Upper lobe of left lung (tissue), 6 donors: ENCODE measurements around the gene MMP24. TPM values are rescaled to one million over a fixed set of nuclear protein-coding genes. Genes with fewer than 3 reads are reported as not detected.

Experiments used
- ATAC-seq, 2 donors: fragments of 200-7000 bp; cut with Tn5 transposase; one replicate each; pipeline ENCODE4 v1.9.1; 2022; ENCODE audit warnings: mild to moderate bottlenecking in 2 of 2, moderate library complexity in 2 of 2; ENCODE audit not compliant: low FRiP score in 2 of 2
- DNase-seq, 2 donors: peaks; one replicate each; pipeline ENCODE4 v3.0.0-alpha.2; 2019 to 2020
- H3K27ac ChIP-seq, 4 donors: fragments of 200-600 bp; sonication (generic); one replicate each; pipeline ENCODE4 v1.5.1; 2016 to 2019
- H3K27me3 ChIP-seq, 4 donors: fragments of 200-600 bp; sonication (generic); one replicate each; pipeline ENCODE4 v1.5.1; 2017 to 2019
- H3K36me3 ChIP-seq, 4 donors: fragments of 200-600 bp; sonication (generic); one replicate each; pipeline ENCODE4 v1.5.1; 2016 to 2019
- H3K4me1 ChIP-seq, 4 donors: fragments of 200-600 bp; sonication (generic); one replicate each; pipeline ENCODE4 v1.5.1; 2018 to 2019
- H3K4me3 ChIP-seq, 4 donors: fragments of 200-600 bp; sonication (generic); one replicate each; pipeline ENCODE4 v1.5.1; 2017 to 2019; ENCODE audit warnings: mild to moderate bottlenecking in 2 of 4, moderate library complexity in 1 of 4
- H3K9me3 ChIP-seq, 4 donors: fragments of 200-600 bp; sonication (generic); one replicate each; pipeline ENCODE4 v1.5.1; 2018 to 2019
- EP300 ChIP-seq, 4 donors: sonication (generic); formaldehyde crosslinking; IDR thresholded peaks; one replicate each; pipeline ENCODE4 v1.5.1; 2017; ENCODE audit warnings: antibody characterized with exemption in 4 of 4, control low read depth in 2 of 4
- POLR2A ChIP-seq, 4 donors: fragments of 450-650 bp; IDR thresholded peaks; one replicate each; pipeline ENCODE4 v1.5.1; 2016 to 2017; ENCODE audit warnings: antibody characterized with exemption in 4 of 4, mild to moderate bottlenecking in 2 of 4
- POLR2AphosphoS5 ChIP-seq, 2 donors: sonication (generic); formaldehyde crosslinking; IDR thresholded peaks; one replicate each; pipeline ENCODE4 v1.5.1; 2017; ENCODE audit warnings: antibody characterized with exemption in 2 of 2
- WGBS, 2 donors: methylation state at CpG; one replicate each; pipeline ENCODE4 v1.1.5; 2017 to 2018; 5-methylcytosine and 5-hydroxymethylcytosine counted together
- total RNA-seq, 6 donors: library from RNA; depleted of rRNA in 4 of 6; stranded (reverse); fragments of >200 nt in 4 of 6; gene quantifications; one replicate each; pipeline versions ENCODE4 v1.1.0 to v1.2.1, GENCODE V29; 2016 to 2021
- TF ChIP-seq, protein P1 (sequence below), 6 experiments: fragments of 450-650 bp in 4 of 6; fragments of 200-600 bp in 2 of 6; sonication (generic) in 2 of 6; IDR thresholded peaks; one replicate each; pipeline ENCODE4 v1.5.1; 2016 to 2019; ENCODE audit warnings: antibody characterized with exemption in 6 of 6
- donor health status: DM: no; HTN: no; CAD: no; lungs with moderate emphysema.
- donor health status: DM: no; HTN: yes; CAD: no; lungs with severe emphysema.

Gene MMP24
- total RNA-seq, 6 donors from 2014 or later = 7.3 to 25.4 (median 15.6) TPM

DNA sequence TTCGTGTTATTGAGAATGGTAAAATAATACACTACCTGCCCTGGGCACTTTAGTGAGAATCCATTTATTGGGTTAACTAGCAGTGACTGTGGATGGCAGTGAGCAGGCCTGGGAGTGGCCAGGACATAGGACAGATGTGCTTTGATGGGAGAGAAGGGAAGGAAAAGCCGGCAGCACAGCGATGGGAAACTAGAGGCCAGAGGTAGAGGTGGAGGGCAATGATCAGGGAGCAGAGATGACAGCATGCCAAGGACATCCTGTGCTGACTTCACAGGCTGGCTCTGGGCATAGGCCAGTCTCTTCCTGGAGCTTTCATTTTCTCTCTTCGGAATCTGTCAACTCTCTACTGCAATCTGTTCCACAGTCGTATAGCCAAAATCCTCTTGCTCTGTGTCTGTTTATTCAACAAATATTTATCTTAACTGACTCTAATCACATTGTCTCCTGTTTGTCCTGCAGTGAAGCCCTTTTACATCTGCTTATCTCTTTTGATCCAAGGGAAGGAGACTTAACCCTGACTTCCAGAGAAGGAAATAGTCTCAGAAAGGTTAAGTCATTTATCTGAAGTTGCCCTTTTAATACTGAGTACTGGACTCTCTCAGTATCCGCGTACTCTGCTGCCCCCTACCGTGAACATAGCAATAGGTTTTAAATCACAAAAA is 18.4 kb upstream of the MMP24 start:
- Histone ChIP-seq H3K27ac (peak overlapping the region; percentile 43 to 80 (median 68)), H3K4me1 (peaks cover 6 to 16% (median 12%) of the 10 kb centered on the region in 4 donors), H3K27me3 (no peaks in the 10 kb centered on the region), H3K36me3 (no peaks in the 10 kb centered on the region), H3K9me3 (peaks cover 0 to 9% (median 0%) of the 10 kb centered on the region in 4 donors), H3K4me3 (peak overlapping the region in 1 of 4 donors; percentile 16)
- ATAC-seq (peak; percentile 96), DNase-seq (peak in 1 of 2 donors; percentile 78)
- TF ChIP-seq, protein P1, sequence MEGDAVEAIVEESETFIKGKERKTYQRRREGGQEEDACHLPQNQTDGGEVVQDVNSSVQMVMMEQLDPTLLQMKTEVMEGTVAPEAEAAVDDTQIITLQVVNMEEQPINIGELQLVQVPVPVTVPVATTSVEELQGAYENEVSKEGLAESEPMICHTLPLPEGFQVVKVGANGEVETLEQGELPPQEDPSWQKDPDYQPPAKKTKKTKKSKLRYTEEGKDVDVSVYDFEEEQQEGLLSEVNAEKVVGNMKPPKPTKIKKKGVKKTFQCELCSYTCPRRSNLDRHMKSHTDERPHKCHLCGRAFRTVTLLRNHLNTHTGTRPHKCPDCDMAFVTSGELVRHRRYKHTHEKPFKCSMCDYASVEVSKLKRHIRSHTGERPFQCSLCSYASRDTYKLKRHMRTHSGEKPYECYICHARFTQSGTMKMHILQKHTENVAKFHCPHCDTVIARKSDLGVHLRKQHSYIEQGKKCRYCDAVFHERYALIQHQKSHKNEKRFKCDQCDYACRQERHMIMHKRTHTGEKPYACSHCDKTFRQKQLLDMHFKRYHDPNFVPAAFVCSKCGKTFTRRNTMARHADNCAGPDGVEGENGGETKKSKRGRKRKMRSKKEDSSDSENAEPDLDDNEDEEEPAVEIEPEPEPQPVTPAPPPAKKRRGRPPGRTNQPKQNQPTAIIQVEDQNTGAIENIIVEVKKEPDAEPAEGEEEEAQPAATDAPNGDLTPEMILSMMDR (IDR thresholded peaks at IDR 0.05) = peak; percentile 55 to 92 (median 82)
- TF ChIP-seq POLR2AphosphoS5 (IDR thresholded peaks at IDR 0.05) (peak; percentile 13 to 75), POLR2A (IDR thresholded peaks at IDR 0.05) (no peak), EP300 (IDR thresholded peaks at IDR 0.05) (peak in 2 of 4 donors; percentile 1 to 17)
- 19 to 25% methylated on average over 8 of the region's 8 CpGs for WGBS, 2 donors

DNA sequence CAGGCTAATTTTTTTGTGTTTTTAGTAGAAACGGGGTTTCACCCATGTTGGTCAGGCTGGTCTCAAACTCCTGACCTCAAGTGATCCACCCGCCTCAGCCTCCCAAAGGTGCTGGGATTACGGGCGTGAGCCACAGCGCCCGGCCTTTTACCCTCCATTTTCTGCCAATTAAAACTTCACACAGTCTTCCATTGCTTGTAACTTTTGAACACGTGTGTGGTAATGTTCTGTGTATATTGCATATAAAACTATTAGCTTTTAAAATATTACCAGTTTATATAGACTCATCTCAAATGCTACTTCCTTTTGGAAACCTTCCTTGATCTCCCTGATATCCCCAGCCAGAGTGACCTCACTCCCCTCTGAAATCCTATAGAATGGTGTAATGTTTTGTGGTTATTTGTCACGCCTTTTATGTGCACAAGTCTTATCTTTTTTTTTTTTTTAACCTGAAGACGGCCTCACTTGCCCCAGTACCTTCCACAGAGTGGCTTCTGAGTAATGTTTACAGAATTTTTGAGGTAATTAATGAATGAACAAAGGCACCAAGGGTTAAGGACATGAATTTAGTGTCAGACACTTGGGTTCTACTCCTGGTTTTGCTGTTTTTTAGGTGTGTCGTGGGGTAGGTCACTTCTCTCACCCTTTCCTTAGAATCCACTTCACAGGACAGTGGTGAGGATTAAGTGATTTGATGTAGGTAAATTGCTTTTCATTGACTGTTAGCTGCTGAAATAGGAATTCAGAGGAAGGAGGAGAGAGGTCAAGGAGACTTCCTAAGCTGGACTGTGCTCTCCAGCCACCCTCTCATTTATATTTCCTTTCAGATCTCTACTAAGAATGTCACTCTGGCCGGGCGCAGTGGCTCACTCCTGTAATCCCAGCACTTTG is 11.2 kb upstream of the MMP24 start:
- no peak for ATAC-seq
- peaks cover 0 to 11% (median 0%) of the 10 kb centered on the region in 4 donors for H3K36me3 ChIP-seq
- no peak overlapping the region for H3K27ac ChIP-seq
- no peak overlapping the region for H3K4me3 ChIP-seq
- WGBS, 2 donors = 87 to 88% methylated on average over 12 of the region's 12 CpGs
- no peaks in the 10 kb centered on the region for H3K9me3 ChIP-seq
- H3K4me1 ChIP-seq = no peaks in the 10 kb centered on the region
- TF ChIP-seq POLR2AphosphoS5 (IDR thresholded peaks at IDR 0.05) (no peak), POLR2A (IDR thresholded peaks at IDR 0.05) (no peak)
- H3K27me3 ChIP-seq = no peaks in the 10 kb centered on the region
- no peak for DNase-seq

DNA sequence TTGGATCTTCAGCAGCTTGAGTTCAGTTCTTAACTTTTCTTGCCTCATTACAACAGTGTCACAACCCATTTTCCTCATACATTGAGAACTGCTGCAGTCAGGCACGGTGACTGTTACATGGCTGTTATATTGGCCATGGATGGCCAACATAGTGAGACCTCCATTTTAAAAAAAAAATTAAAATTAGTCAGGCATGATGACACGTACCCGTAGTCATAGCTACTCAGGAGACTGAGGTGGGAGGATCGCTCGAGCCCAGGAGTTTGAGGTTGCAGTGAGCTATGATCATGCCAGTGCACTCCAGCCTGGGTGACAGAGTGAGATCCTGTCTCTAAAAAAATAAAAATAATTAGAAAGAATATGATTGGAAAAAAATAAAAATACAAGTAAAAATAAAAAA is 9.9 kb upstream of the MMP24 start:
- no peaks in the 10 kb centered on the region for H3K4me1 ChIP-seq
- H3K36me3 ChIP-seq = peaks cover 0 to 11% (median 0%) of the 10 kb centered on the region in 4 donors

DNA sequence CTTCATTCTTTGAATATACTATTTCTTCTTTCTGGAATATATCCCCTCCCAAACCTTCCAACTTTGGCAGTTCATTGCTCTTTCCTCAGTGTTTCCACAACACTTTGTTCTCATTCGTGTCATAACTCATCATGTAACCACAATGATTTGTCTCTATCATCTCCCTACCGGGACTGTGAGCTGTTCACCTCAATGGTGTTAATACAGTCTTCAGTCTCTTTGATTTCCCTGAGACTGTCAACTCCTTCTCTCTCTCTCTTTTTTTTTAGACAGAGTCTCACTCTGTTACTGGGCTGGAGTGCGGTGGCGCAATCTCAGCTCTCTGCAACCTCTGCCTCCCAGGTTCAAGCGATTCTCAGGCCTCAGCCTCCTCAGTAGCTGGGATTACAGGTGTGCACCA is 2.5 kb upstream of the MMP24 start:
- Histone ChIP-seq H3K9me3 (no peaks in the 10 kb centered on the region), H3K36me3 (no peaks in the 10 kb centered on the region), H3K27me3 (peaks cover 0 to 3% (median 0%) of the 10 kb centered on the region in 4 donors), H3K4me1 (peaks cover 10 to 20% (median 13%) of the 10 kb centered on the region in 4 donors), H3K27ac (no peak overlapping the region), H3K4me3 (no peak overlapping the region)
- TF ChIP-seq POLR2A (IDR thresholded peaks at IDR 0.05) (no peak), POLR2AphosphoS5 (IDR thresholded peaks at IDR 0.05) (no peak), EP300 (IDR thresholded peaks at IDR 0.05) (no peak)
- TF ChIP-seq, protein P1 (IDR thresholded peaks at IDR 0.05) = no peak
- DNase-seq (no peak), ATAC-seq (no peak)
- WGBS, 2 donors = 90 to 94% methylated on average over 5 of the region's 5 CpGs

More for the DNA sequence above, 9.9 kb upstream of the MMP24 start:
- no peak overlapping the region for H3K27ac ChIP-seq
- 92 to 94% methylated on average over 5 of the region's 5 CpGs for WGBS, 2 donors
- DNase-seq = no peak
- H3K4me3 ChIP-seq = no peak overlapping the region
- H3K27me3 ChIP-seq = no peaks in the 10 kb centered on the region
- no peak for ATAC-seq
- no peaks in the 10 kb centered on the region for H3K9me3 ChIP-seq
- no peak for TF ChIP-seq POLR2A (IDR thresholded peaks at IDR 0.05)
- TF ChIP-seq EP300 (IDR thresholded peaks at IDR 0.05) = no peak
- no peak for TF ChIP-seq POLR2AphosphoS5 (IDR thresholded peaks at IDR 0.05)
- TF ChIP-seq, protein P1 (IDR thresholded peaks at IDR 0.05) = no peak

DNA sequence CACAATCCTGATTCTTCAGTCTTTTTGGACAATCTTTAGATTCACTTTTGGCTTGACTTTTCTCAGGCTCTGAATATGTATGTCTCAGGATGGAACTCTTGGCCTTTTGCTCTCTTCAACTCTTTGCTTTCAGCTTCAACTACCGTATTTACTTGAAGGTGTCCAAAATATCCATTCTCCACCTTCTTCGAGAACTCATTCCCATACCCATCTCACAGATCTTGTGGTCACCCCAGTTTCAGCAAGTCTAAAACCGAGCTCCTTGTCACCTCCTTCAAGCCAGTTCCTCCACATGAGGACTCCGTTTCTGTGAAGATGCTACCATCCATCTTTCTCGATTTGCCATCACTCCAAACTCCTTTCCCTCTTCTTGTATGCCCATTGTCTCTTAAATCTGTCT is 2.0 kb upstream of the MMP24 start:
- 95 to 98% methylated on average over 5 of the region's 5 CpGs for WGBS, 2 donors

More for the DNA sequence above, 2.0 kb upstream of the MMP24 start:
- Histone ChIP-seq H3K27me3 (peaks cover 0 to 3% (median 0%) of the 10 kb centered on the region in 4 donors), H3K36me3 (no peaks in the 10 kb centered on the region), H3K27ac (no peak overlapping the region), H3K4me3 (no peak overlapping the region), H3K9me3 (no peaks in the 10 kb centered on the region), H3K4me1 (peaks cover 10 to 20% (median 13%) of the 10 kb centered on the region in 4 donors)
- no peak for DNase-seq
- TF ChIP-seq, protein P1 (IDR thresholded peaks at IDR 0.05) = no peak
- ATAC-seq = no peak
